Lung microvascular endothelial cell (primary cell): Measurements from ENCODE around the gene AGBL3. TPM values are rescaled to one million over a fixed set of nuclear protein-coding genes. Genes with fewer than 3 reads are reported as not detected.

Experiments
- total RNA-seq: library from RNA; depleted of rRNA; stranded (reverse); fragments of >200 nt; gene quantifications from 2 replicates; pipeline ENCODE4 v1.2.1, GENCODE V29; 2014

AGBL3 gene
- total RNA-seq, 1 donor from 2014 or later = 0.99 TPM

Other genes with a start within 250 kb of the AGBL3 start
- gene CALD1, start 206.9 kb upstream of the AGBL3 start, total RNA-seq = 198 and 235 TPM in 2 replicates
- gene TMEM140, start 161.6 kb downstream of the AGBL3 start, total RNA-seq = 21.1 and 59.7 TPM in 2 replicates
- gene CYREN, start 184.2 kb downstream of the AGBL3 start, total RNA-seq = 10.7 and 12.6 TPM in 2 replicates
- gene WDR91, start 225.0 kb downstream of the AGBL3 start, total RNA-seq = 4.0 and 4.4 TPM in 2 replicates
- not detected in 2 replicates for gene STRA8, start 247.3 kb downstream of the AGBL3 start, total RNA-seq